Trophoblast cell (in vitro differentiated cells and primary cell): ENCODE results near the gene NUP88.
A peak's percentile ranks its signal among the peaks of the same experiment; 100 is the strongest.

Source experiments
- DNase-seq, 2 donors: peaks; one replicate each; pipeline ENCODE4 v3.0.0-alpha.2; 2016
- H2AFZ ChIP-seq: 2 replicates; pipeline ENCODE4 v1.6.1; 2013; ENCODE audit warnings: low read length, moderate library complexity, mild to moderate bottlenecking; ENCODE audit not compliant: insufficient read depth, poor library complexity
- H2AK5ac ChIP-seq: 2 replicates; pipeline ENCODE4 v1.6.1; 2013; ENCODE audit warnings: mild to moderate bottlenecking, low read length
- H2BK120ac ChIP-seq: 2 replicates; pipeline ENCODE4 v1.6.1; 2013; ENCODE audit warnings: low read length, mild to moderate bottlenecking, moderate library complexity; ENCODE audit not compliant: insufficient read depth, poor library complexity
- H2BK12ac ChIP-seq: 2 replicates; pipeline ENCODE4 v1.6.1; 2013; ENCODE audit warnings: mild to moderate bottlenecking, low read length, moderate library complexity
- H2BK5ac ChIP-seq: 2 replicates; pipeline ENCODE4 v1.6.1; 2013; ENCODE audit warnings: low read length, low read depth, moderate library complexity, mild to moderate bottlenecking; ENCODE audit not compliant: poor library complexity
- H3K14ac ChIP-seq: 2 replicates; pipeline ENCODE4 v1.6.1; 2013; ENCODE audit warnings: mild to moderate bottlenecking, low read length
- H3K18ac ChIP-seq: 2 replicates; pipeline ENCODE4 v1.6.1; 2013; ENCODE audit warnings: mild to moderate bottlenecking, low read length
- H3K23ac ChIP-seq: 2 replicates; pipeline ENCODE4 v1.6.1; 2013; ENCODE audit warnings: low read length
- H3K27ac ChIP-seq: 2 replicates; pipeline ENCODE4 v1.5.1; 2013; ENCODE audit warnings: low read depth, mild to moderate bottlenecking, inconsistent platforms, low read length, moderate library complexity
- H3K27me3 ChIP-seq: 2 replicates; pipeline ENCODE4 v1.6.1; 2013; ENCODE audit warnings: inconsistent platforms, mild to moderate bottlenecking, low read length, moderate library complexity; ENCODE audit not compliant: insufficient read depth
- H3K36me3 ChIP-seq, 2 experiments: 1 replicate in 1 of 2; 2 replicates in 1 of 2; pipeline ENCODE4 v1.6.1; 2013; ENCODE audit warnings: low read length in 2 of 2, mild to moderate bottlenecking in 2 of 2, moderate library complexity in 1 of 2; ENCODE audit not compliant: insufficient read depth in 2 of 2, control insufficient read depth in 1 of 2
- H3K4ac ChIP-seq: 2 replicates; pipeline ENCODE4 v1.6.1; 2013; ENCODE audit warnings: low read depth, mild to moderate bottlenecking, low read length, moderate library complexity
- H3K4me1 ChIP-seq, 2 experiments: 1 replicate in 1 of 2; 2 replicates in 1 of 2; pipeline ENCODE4 v1.6.1; 2013; ENCODE audit warnings: low read length in 2 of 2, mild to moderate bottlenecking in 2 of 2, moderate library complexity in 1 of 2; ENCODE audit not compliant: insufficient read depth in 2 of 2, control insufficient read depth in 1 of 2
- H3K4me2 ChIP-seq: 2 replicates; pipeline ENCODE4 v1.6.1; 2013; ENCODE audit warnings: inconsistent platforms, mild to moderate bottlenecking, low read length, moderate library complexity
- H3K4me3 ChIP-seq: 2 replicates; pipeline ENCODE4 v1.5.1; 2013; ENCODE audit warnings: mild to moderate bottlenecking, low read depth, low read length, inconsistent platforms
- H3K79me1 ChIP-seq: one replicate; pipeline ENCODE4 v1.6.1; 2013; ENCODE audit warnings: low read length
- H3K79me2 ChIP-seq: 2 replicates; pipeline ENCODE4 v1.6.1; 2013; ENCODE audit warnings: low read length, mild to moderate bottlenecking; ENCODE audit not compliant: control insufficient read depth, insufficient read depth, poor library complexity
- H3K9ac ChIP-seq: 2 replicates; pipeline ENCODE4 v1.6.1; 2013; ENCODE audit warnings: mild to moderate bottlenecking, low read length
- H3K9me3 ChIP-seq: 2 replicates; pipeline ENCODE4 v1.6.1; 2013; ENCODE audit warnings: low read depth, mild to moderate bottlenecking, control low read depth, inconsistent platforms, low read length; ENCODE audit not compliant: insufficient read depth
- H4K12ac ChIP-seq: 2 replicates; pipeline ENCODE4 v1.6.1; 2013; ENCODE audit warnings: low read depth, mild to moderate bottlenecking, low read length, moderate library complexity
- H4K8ac ChIP-seq: 2 replicates; pipeline ENCODE4 v1.6.1; 2013; ENCODE audit warnings: low read depth, mild to moderate bottlenecking, low read length, moderate library complexity
- H4K91ac ChIP-seq: one replicate; pipeline ENCODE4 v1.6.1; 2013; ENCODE audit warnings: low read depth, mild to moderate bottlenecking, low read length, moderate library complexity
- WGBS: extraction: QIAGEN DNeasy Blood & Tissue Kit; methylation state at CpG from one replicate; pipeline ENCODE4 v1.1.7; 2013; ENCODE audit warnings: missing lambda C conversion rate; ENCODE audit not compliant: insufficient read length, insufficient coverage; ENCODE audit errors: extremely low coverage; 5-methylcytosine and 5-hydroxymethylcytosine counted together

The NUP88 gene

DNA sequence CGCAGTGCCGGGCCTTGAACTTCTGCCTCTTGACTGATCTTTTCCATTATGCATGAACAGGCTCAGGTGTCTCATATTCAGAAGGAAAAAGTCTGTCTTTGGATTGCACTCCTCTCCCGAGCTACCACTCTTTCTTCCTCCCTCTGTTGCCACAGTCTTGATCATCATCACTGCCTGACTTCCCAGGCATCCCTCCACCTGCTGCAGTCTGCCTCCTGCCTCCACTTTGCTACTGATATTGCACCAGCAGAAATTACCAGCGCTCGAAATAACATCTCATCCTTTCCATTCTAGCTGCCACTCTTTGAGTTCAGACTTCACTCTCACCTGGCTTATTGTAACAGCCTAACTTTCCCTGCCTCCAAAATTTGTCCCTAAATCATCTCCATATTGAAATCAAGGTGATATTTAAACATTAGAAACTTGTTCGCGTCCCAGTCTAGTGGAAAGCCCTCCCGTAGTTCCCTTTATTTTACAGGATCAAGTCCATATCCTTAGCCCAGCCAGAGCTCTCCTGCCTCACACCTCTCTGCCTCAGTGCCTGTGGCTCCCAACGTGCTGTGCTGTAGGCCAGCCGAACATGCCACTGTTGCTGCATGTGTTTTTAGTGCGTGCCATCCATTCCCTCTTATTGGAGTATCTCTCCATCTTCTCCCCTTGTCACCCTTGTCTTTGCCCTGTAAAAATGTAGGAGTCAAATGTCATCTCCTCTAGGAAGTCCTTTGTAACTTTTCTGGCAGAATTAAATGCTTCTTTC is 39.9 kb downstream of the NUP88 start:
- no peak overlapping the region for H3K4me3 ChIP-seq
- no peak overlapping the region for H3K9ac ChIP-seq
- no peak overlapping the region for H2AFZ ChIP-seq
- H2BK12ac ChIP-seq = no peak overlapping the region
- no peak overlapping the region for H3K4me2 ChIP-seq
- H3K9me3 ChIP-seq = peaks cover 1% of the 10 kb centered on the region
- H3K79me2 ChIP-seq = no peaks in the 10 kb centered on the region
- no peaks in the 10 kb centered on the region for H3K79me1 ChIP-seq
- H3K23ac ChIP-seq = no peak overlapping the region
- H4K12ac ChIP-seq = no peak overlapping the region
- H4K8ac ChIP-seq = no peak overlapping the region
- no peak overlapping the region for H3K18ac ChIP-seq
- no CpG with 5 or more reads among the region's 11 CpGs for WGBS
- no peak overlapping the region for H3K27ac ChIP-seq
- no peaks in the 10 kb centered on the region for H3K27me3 ChIP-seq
- no peak overlapping the region for H2BK5ac ChIP-seq
- no peak overlapping the region for H2AK5ac ChIP-seq
- no peak for DNase-seq
- H3K14ac ChIP-seq = no peak overlapping the region
- H2BK120ac ChIP-seq = no peak overlapping the region
- H4K91ac ChIP-seq = no peak overlapping the region
- H3K4me1 ChIP-seq = no peaks in the 10 kb centered on the region
- no peak overlapping the region for H3K4ac ChIP-seq
- H3K36me3 ChIP-seq = peaks cover 43 to 61% of the 10 kb centered on the region in 2 experiments

DNA sequence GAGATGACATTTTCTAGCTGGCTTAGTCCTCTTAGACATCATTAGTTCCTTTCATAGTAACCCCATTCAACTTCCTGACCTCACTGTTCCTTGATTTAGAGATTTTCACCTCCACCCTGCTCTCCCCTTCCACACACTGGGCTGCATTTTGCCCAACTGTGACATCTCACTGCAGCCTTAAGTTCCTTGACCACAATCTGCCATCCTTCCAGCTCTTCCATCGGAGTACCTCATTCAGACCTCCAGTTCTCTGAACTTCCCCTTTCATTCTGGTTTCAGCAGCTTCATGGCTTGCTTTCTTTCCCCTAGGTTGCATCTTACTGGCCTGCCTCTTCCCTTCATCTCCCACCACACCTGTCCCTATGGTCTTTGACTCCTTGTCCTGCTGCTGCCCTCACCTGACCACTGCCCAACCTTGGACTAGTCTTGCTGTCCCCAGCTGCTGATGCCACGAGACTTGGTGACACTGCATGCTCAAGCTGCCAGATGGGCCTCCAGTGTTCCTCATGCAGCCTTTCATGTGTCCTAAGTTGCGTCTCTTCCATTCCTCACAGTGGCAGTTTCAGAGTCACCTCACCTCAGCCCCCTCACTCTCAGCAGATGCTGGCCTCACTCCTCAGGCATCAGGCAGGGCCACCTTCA is 40.8 kb downstream of the NUP88 start:
- H3K14ac ChIP-seq = no peak overlapping the region
- H4K8ac ChIP-seq = no peak overlapping the region
- H3K9me3 ChIP-seq = peaks cover 1% of the 10 kb centered on the region
- no peak overlapping the region for H2BK5ac ChIP-seq
- no peak overlapping the region for H3K18ac ChIP-seq
- no peak overlapping the region for H3K4ac ChIP-seq
- H2AFZ ChIP-seq = no peak overlapping the region
- DNase-seq = no peak
- H2AK5ac ChIP-seq = no peak overlapping the region
- peaks cover 43 to 59% of the 10 kb centered on the region in 2 experiments for H3K36me3 ChIP-seq
- no CpG with 5 or more reads among the region's 3 CpGs for WGBS
- no peak overlapping the region for H4K91ac ChIP-seq
- H3K4me2 ChIP-seq = no peak overlapping the region
- H2BK12ac ChIP-seq = no peak overlapping the region
- no peak overlapping the region for H2BK120ac ChIP-seq
- no peak overlapping the region for H3K27ac ChIP-seq
- H3K4me1 ChIP-seq = no peaks in the 10 kb centered on the region
- H3K27me3 ChIP-seq = no peaks in the 10 kb centered on the region
- H3K79me1 ChIP-seq = no peaks in the 10 kb centered on the region
- no peak overlapping the region for H3K9ac ChIP-seq
- no peak overlapping the region for H3K4me3 ChIP-seq
- H3K23ac ChIP-seq = no peak overlapping the region
- H4K12ac ChIP-seq = peak overlapping the region; percentile 39
- no peaks in the 10 kb centered on the region for H3K79me2 ChIP-seq

DNA sequence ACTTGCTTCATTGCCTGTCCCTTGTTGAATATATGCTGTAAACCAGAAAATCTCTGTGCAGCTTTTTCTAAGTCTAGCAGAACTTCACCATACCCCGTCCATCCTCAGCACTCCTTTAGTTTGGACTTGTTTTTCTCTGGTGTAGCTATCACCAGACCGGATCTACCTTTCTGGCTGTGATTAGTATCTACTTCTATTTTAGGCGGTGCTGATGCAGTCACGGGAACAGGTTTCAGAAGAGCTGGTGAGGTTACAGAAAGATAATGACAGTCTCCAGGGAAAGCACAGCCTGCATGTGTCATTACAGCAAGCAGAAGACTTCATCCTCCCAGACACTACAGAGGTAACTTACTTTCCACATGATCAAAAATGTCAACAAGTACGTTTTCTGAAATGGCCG is 46.4 kb downstream of the NUP88 start:
- no peak overlapping the region for H3K9ac ChIP-seq

DNA sequence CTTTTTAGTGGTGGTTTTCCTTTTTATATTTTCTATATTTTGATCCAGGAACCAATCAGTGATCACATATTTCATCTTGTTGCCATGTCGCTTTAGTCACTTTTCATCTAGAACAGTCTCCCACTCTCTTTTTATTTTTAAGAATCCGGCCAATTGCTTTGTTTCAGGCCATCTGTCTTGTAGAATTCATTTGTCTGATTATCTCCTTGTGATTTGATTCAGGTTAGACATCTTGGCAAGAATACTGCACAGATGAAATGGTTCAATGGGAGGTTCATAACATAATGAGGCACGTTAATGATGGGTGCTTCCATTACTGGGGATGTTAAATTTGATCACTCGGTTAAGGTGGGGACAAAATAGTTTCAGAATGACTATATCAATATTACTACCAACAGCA is 49.1 kb downstream of the NUP88 start:
- Histone ChIP-seq H3K18ac (no peak overlapping the region), H3K14ac (no peak overlapping the region), H3K4me3 (no peak overlapping the region), H2BK120ac (no peak overlapping the region), H3K23ac (no peak overlapping the region), H3K79me1 (no peaks in the 10 kb centered on the region), H3K9me3 (no peaks in the 10 kb centered on the region), H3K4ac (no peak overlapping the region), H4K91ac (no peak overlapping the region), H3K9ac (no peak overlapping the region), H2AK5ac (no peak overlapping the region), H3K4me2 (no peak overlapping the region), H2AFZ (no peak overlapping the region), H3K79me2 (no peaks in the 10 kb centered on the region), H2BK5ac (no peak overlapping the region), H3K36me3 (peaks cover 16 to 18% of the 10 kb centered on the region in 2 experiments), H3K27ac (no peak overlapping the region), H4K8ac (no peak overlapping the region), H2BK12ac (no peak overlapping the region), H3K27me3 (no peaks in the 10 kb centered on the region), H3K4me1 (peaks cover 0 to 2% of the 10 kb centered on the region in 2 experiments), H4K12ac (no peak overlapping the region)
- no peak for DNase-seq
- no CpG with 5 or more reads among the region's 4 CpGs for WGBS

More for the DNA sequence above, 46.4 kb downstream of the NUP88 start:
- Histone ChIP-seq H3K14ac (no peak overlapping the region), H2BK12ac (no peak overlapping the region), H3K27ac (no peak overlapping the region), H3K36me3 (peaks cover 17 to 21% of the 10 kb centered on the region in 2 experiments), H3K4ac (no peak overlapping the region), H3K4me1 (peaks cover 0 to 2% of the 10 kb centered on the region in 2 experiments), H2BK120ac (no peak overlapping the region), H3K4me2 (no peak overlapping the region), H3K23ac (no peak overlapping the region), H2AFZ (no peak overlapping the region), H3K9me3 (no peaks in the 10 kb centered on the region), H4K8ac (no peak overlapping the region), H4K91ac (no peak overlapping the region), H2BK5ac (no peak overlapping the region), H3K18ac (no peak overlapping the region), H2AK5ac (no peak overlapping the region), H3K79me1 (no peaks in the 10 kb centered on the region), H3K4me3 (no peak overlapping the region), H4K12ac (no peak overlapping the region), H3K27me3 (no peaks in the 10 kb centered on the region), H3K79me2 (no peaks in the 10 kb centered on the region)
- DNase-seq = peak in 1 of 2 donors; percentile 31
- no CpG with 5 or more reads among the region's 6 CpGs for WGBS
